Vagina (tissue), 2 donors: ENCODE measurements around the gene TCF7L1.

Source experiments
- CTCF ChIP-seq, 3 experiments: fragments of 450-650 bp in 2 of 3; fragments of 200-600 bp in 1 of 3; sonication (generic) in 1 of 3; IDR thresholded peaks; one replicate each; pipeline ENCODE4 v1.5.1; 2017 to 2019; ENCODE audit warnings: antibody characterized with exemption in 3 of 3, mild to moderate bottlenecking in 2 of 3, moderate library complexity in 2 of 3
- POLR2A ChIP-seq, 2 donors: fragments of 450-650 bp; IDR thresholded peaks; one replicate each; pipeline ENCODE4 v1.6.1; 2017; ENCODE audit warnings: antibody characterized with exemption in 2 of 2, mild to moderate bottlenecking in 2 of 2, moderate library complexity in 2 of 2
- POLR2AphosphoS5 ChIP-seq, 2 donors: sonication (generic); formaldehyde crosslinking; IDR thresholded peaks; one replicate each; pipeline ENCODE4 v1.9.0; 2017; ENCODE audit warnings: antibody characterized with exemption in 2 of 2, mild to moderate bottlenecking in 2 of 2, low read depth in 1 of 2; ENCODE audit not compliant: insufficient read depth in 1 of 2

GRCh38 chr2:85152895-85153294, 19.7 kb downstream of the TCF7L1 start:
- TF ChIP-seq CTCF (IDR thresholded peaks at IDR 0.05) (no peak), POLR2A (IDR thresholded peaks at IDR 0.05) (no peak), POLR2AphosphoS5 (IDR thresholded peaks at IDR 0.05; ENCODE audit: insufficient read depth in 1 of 2, low read depth in 1 of 2) (no peak)
